Right lobe of liver (tissue), 6 donors: ENCODE data around the gene HINT2. TPM values are rescaled to one million over a fixed set of nuclear protein-coding genes. Genes with fewer than 3 reads are reported as not detected.

Experiments used
- ATAC-seq, 4 donors: fragments of 200-7000 bp; cut with Tn5 transposase; one replicate each; pipeline ENCODE4 v1.9.1; 2020; ENCODE audit warnings: mild to moderate bottlenecking in 4 of 4, moderate library complexity in 4 of 4
- DNase-seq, 3 donors: peaks; one replicate each; pipeline ENCODE4 v3.0.0-alpha.2; 2020
- H3K27ac ChIP-seq, 3 donors: fragments of 200-600 bp; one replicate each; pipeline ENCODE4 v1.8.0; 2022
- H3K27me3 ChIP-seq, 2 donors: fragments of 200-600 bp; one replicate each; pipeline ENCODE4 v1.8.0; 2022
- H3K36me3 ChIP-seq, 4 donors: fragments of 200-600 bp; sonication (generic) in 1 of 4; one replicate each; pipeline versions ENCODE4 v1.5.1 to v1.8.0; 2017 to 2022; ENCODE audit warnings: control low read depth in 1 of 4
- H3K4me1 ChIP-seq, 4 donors: fragments of 200-600 bp; sonication (generic) in 1 of 4; one replicate each; pipeline versions ENCODE4 v1.5.1 to v1.8.0; 2017 to 2022; ENCODE audit warnings: control low read depth in 1 of 4
- H3K4me3 ChIP-seq, 3 donors: fragments of 200-600 bp; one replicate each; pipeline ENCODE4 v1.8.0; 2022
- H3K9me3 ChIP-seq, 4 donors: fragments of 200-600 bp; sonication (generic) in 1 of 4; one replicate each; pipeline versions ENCODE4 v1.5.1 to v1.8.0; 2017 to 2022; ENCODE audit warnings: control low read depth in 1 of 4
- POLR2A ChIP-seq: fragments of 450-650 bp; IDR thresholded peaks from one replicate; pipeline ENCODE4 v1.6.1; 2017; ENCODE audit warnings: antibody characterized with exemption, mild to moderate bottlenecking
- WGBS: methylation state at CpG from one replicate; pipeline ENCODE4 v1.1.6; 2018; ENCODE audit warnings: low coverage, low lambda C conversion rate; ENCODE audit not compliant: insufficient coverage; ENCODE audit errors: missing lambda C conversion rate; 5-methylcytosine and 5-hydroxymethylcytosine counted together
- intact Hi-C, 2 donors: fragments of 100-400 bp; cut with DNase I; formaldehyde crosslinking; loops; one replicate each; pipeline versions ENCODE4 v1.11.2 to v1.14.1; 2022
- total RNA-seq, 6 experiments: library from RNA; depleted of rRNA in 2 of 6; stranded (reverse); fragments of >200 nt in 2 of 6; fragmentation: NEBNext Ultra II Directional in 3 of 6; extraction: Animal tissue kit (Norgen Biotek cat#: 25700) in 3 of 6; gene quantifications; one replicate each; pipeline versions ENCODE4 v1.1.0 to v1.2.4, GENCODE V29; 2016 to 2023
- TF ChIP-seq, protein P1 (sequence below), 4 donors: fragments of 200-600 bp in 3 of 4; fragments of 450-650 bp in 1 of 4; IDR thresholded peaks; one replicate each; pipeline versions ENCODE4 v1.5.1 to v1.8.0; 2016 to 2022; ENCODE audit warnings: antibody characterized with exemption in 4 of 4, mild to moderate bottlenecking in 2 of 4
- donor health status: DM: no; HTN: yes; CAD: no.
- donor health status: DM: no; HTN: no; CAD: no.
- donor health status: DM: no; HTN: no; CAD: no.
- donor health status: DM: no; HTN: yes; CAD: no.
- donor health status: DM: no; HTN: yes; CAD: no.

The HINT2 gene
- total RNA-seq, 6 experiments from 2014 or later: 46.0 to 86.3 (median 67.1) TPM

DNA sequence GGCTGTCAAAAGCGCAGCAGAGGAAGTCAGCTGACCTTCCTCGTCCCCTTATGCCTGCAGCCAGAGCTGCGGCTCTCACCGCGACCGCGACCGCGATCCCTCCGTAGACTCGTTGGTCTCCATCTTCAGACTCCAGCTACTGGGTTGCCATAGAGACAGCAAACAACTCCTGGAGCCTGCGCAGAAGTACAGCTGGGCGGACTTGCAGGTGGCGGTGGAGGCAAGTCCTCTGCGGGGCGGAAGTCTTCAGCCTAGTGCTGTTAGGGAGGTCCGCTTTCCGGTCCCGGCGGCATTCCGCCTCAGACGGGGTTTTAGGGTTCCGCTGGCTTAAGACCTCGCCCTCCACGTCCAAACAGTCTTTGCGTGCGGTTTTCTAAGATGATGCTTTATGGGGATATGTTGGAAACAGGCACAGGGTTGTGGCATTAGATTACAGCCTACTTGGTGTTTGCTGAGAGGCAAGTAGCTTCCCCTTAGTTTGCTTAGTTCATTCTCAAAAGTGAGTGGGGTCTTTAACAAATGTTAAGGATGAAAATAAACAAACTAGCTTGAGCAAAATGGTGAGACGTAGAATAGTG, 2.7 kb downstream of the HINT2 start, which contains the start of gene SPAG8:
SPAG8 (minus strand) TSS at position 238 of the 578 bp plus-strand sequence; CDS start at position 123, 115 bp downstream.
- H3K9me3 ChIP-seq: no peaks in the 10 kb centered on the region
- WGBS: 9% methylated on average over 5 of the region's 28 CpGs
- H3K36me3 ChIP-seq: peaks cover 0 to 12% (median 0%) of the 10 kb centered on the region in 4 donors
- ATAC-seq (peak; percentile 55 to 66 (median 56)), DNase-seq (peak; percentile 88 to 95 (median 94))
- peak within 1 kb of the TSS; percentile 2 to 99 (median 36) for H3K27ac ChIP-seq
- TF ChIP-seq, protein P1, sequence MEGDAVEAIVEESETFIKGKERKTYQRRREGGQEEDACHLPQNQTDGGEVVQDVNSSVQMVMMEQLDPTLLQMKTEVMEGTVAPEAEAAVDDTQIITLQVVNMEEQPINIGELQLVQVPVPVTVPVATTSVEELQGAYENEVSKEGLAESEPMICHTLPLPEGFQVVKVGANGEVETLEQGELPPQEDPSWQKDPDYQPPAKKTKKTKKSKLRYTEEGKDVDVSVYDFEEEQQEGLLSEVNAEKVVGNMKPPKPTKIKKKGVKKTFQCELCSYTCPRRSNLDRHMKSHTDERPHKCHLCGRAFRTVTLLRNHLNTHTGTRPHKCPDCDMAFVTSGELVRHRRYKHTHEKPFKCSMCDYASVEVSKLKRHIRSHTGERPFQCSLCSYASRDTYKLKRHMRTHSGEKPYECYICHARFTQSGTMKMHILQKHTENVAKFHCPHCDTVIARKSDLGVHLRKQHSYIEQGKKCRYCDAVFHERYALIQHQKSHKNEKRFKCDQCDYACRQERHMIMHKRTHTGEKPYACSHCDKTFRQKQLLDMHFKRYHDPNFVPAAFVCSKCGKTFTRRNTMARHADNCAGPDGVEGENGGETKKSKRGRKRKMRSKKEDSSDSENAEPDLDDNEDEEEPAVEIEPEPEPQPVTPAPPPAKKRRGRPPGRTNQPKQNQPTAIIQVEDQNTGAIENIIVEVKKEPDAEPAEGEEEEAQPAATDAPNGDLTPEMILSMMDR (IDR thresholded peaks at IDR 0.05): no peak
- peak; percentile 23 for TF ChIP-seq POLR2A
- H3K4me1 ChIP-seq: peaks cover 0 to 27% (median 17%) of the 10 kb centered on the region in 4 donors
- intact Hi-C loops: no loop called here
- H3K4me3 ChIP-seq: peak within 1 kb of the TSS; percentile 23 to 59 (median 37)
- no peaks in the 10 kb centered on the region for H3K27me3 ChIP-seq

DNA sequence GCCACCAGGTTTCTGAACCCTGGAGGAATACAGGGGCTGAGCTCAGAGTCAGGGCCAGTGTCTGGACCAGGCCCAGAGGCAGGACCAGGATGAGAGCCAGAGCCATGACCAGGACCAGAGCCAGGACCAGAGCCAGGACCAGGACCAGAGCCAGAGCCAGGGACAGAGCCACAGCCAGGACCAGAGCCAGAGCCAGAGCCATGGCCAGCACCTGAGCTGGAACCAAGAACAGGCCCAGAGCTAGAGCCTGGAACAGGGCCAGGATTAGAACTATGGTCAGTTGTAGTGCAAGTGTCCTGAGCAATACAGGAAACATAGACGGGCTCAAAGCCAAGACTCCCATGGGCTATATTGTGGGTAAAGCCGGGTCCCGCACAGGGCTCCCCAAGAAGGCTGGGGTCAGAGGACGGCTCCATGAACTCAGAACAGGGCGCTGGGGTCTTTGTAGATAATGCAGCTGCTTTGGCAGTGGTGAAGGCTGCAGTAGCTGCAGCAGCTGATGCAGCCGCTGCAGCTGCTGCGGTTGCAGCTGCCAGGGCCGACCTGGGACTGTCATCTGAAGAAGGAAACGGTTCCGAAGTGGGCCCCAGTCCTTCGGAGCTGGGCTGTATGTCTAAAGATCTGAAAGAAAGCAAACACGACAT, 3.3 kb downstream of the HINT2 start:
- Histone ChIP-seq H3K9me3 (no peaks in the 10 kb centered on the region), H3K27me3 (no peaks in the 10 kb centered on the region), H3K36me3 (peaks cover 0 to 13% (median under 1%) of the 10 kb centered on the region in 4 donors), H3K27ac (peak overlapping the region in 2 of 3 donors; percentile 2 to 99), H3K4me3 (peak overlapping the region; percentile 23 to 59 (median 37)), H3K4me1 (peaks cover 0 to 27% (median 17%) of the 10 kb centered on the region in 4 donors)
- 6% methylated on average over 8 of the region's 12 CpGs for WGBS
- intact Hi-C loops: no loop called here
- TF ChIP-seq, protein P1 (IDR thresholded peaks at IDR 0.05): no peak
- no peak for TF ChIP-seq POLR2A
- ATAC-seq (peak; percentile 2 to 55 (median 40)), DNase-seq (peak; percentile 58 to 92 (median 87))

DNA sequence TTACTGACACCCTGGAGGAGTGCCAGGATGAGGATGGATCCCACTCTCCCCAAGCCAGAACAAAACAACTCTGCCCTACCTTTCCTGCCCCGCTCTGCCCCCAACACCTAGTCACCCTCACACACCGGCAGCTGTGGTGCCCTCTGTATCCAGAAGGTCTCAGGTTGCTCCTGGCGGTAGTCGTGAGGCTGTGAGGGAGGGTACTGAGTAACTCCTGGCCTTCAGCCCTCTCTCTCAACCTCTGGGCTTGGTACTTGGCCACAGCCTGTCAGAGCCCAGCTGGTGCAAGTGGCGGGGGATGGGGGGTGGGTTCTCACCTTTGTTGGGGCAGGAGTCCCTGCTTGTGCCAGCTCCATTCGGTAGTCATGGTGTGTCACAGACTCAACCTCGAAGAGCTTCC, 4.7 kb downstream of the HINT2 start:
- Histone ChIP-seq H3K4me3 (no peak overlapping the region), H3K27ac (no peak overlapping the region), H3K27me3 (no peaks in the 10 kb centered on the region), H3K9me3 (no peaks in the 10 kb centered on the region), H3K36me3 (peaks cover 0 to 13% (median 6%) of the 10 kb centered on the region in 4 donors), H3K4me1 (peaks cover 0 to 27% (median 17%) of the 10 kb centered on the region in 4 donors)
- TF ChIP-seq POLR2A: no peak
- TF ChIP-seq, protein P1 (IDR thresholded peaks at IDR 0.05): no peak
- no CpG with 5 or more reads among the region's 7 CpGs for WGBS
- no peak for DNase-seq
- intact Hi-C loops: no loop called here
- ATAC-seq: no peak

DNA sequence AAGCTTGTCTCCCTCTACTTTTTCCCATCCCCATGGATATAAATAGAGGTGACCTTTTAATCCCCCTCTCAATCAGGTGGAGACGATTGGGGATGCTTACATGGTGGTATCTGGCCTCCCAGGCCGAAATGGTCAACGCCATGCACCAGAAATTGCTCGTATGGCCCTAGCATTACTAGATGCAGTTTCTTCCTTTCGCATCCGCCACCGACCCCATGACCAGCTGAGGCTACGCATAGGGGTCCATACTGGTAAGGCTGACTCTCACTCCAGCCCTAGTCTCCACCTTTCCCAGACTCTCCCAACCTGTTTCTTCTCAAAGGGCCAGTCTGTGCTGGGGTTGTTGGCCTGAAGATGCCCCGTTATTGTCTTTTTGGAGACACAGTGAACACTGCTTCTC, 6.4 kb downstream of the HINT2 start:
- Histone ChIP-seq H3K27me3 (no peaks in the 10 kb centered on the region), H3K4me1 (peaks cover 0 to 21% (median 10%) of the 10 kb centered on the region in 4 donors), H3K27ac (no peak overlapping the region), H3K4me3 (no peak overlapping the region), H3K9me3 (no peaks in the 10 kb centered on the region), H3K36me3 (peaks cover 0 to 18% (median 6%) of the 10 kb centered on the region in 4 donors)
- 88% methylated on average over 9 of the region's 9 CpGs for WGBS
- intact Hi-C loops: no loop called here
- no peak for TF ChIP-seq POLR2A
- TF ChIP-seq, protein P1 (IDR thresholded peaks at IDR 0.05): no peak
- DNase-seq (no peak), ATAC-seq (no peak)
